IPS-18a (cell line): ENCODE data around the gene PDGFA.

ENCODE experiments used
- H3K27ac ChIP-seq: one replicate; pipeline ENCODE4 v1.5.1; 2013; ENCODE audit warnings: low read length
- H3K27me3 ChIP-seq: one replicate; pipeline ENCODE4 v1.6.1; 2013; ENCODE audit warnings: mild to moderate bottlenecking, low read length; ENCODE audit not compliant: control insufficient read depth, insufficient read depth
- H3K36me3 ChIP-seq: one replicate; pipeline ENCODE4 v1.6.1; 2013; ENCODE audit warnings: low read depth, low read length; ENCODE audit not compliant: control insufficient read depth
- H3K4me1 ChIP-seq: one replicate; pipeline ENCODE4 v1.6.1; 2013; ENCODE audit warnings: low read depth, low read length; ENCODE audit not compliant: control insufficient read depth
- H3K4me3 ChIP-seq: one replicate; pipeline ENCODE4 v1.5.1; 2013; ENCODE audit warnings: low read length
- H3K9ac ChIP-seq: one replicate; pipeline ENCODE4 v1.6.1; 2013; ENCODE audit warnings: mild to moderate bottlenecking, low read length, moderate library complexity
- H3K9me3 ChIP-seq: one replicate; pipeline ENCODE4 v1.6.1; 2013; ENCODE audit warnings: low read depth, low read length; ENCODE audit not compliant: control insufficient read depth

Gene PDGFA

GRCh38 chr7:550881-551614, 31.4 kb upstream of the PDGFA start:
- no peak overlapping the region for H3K4me3 ChIP-seq
- no peaks in the 10 kb centered on the region for H3K9me3 ChIP-seq
- H3K36me3 ChIP-seq: no peaks in the 10 kb centered on the region
- no peak overlapping the region for H3K9ac ChIP-seq
- H3K4me1 ChIP-seq: no peaks in the 10 kb centered on the region
- H3K27ac ChIP-seq: no peak overlapping the region
- H3K27me3 ChIP-seq: no peaks in the 10 kb centered on the region

GRCh38 chr7:549891-550625, 30.4 kb upstream of the PDGFA start:
- Histone ChIP-seq H3K27ac (no peak overlapping the region), H3K4me1 (no peaks in the 10 kb centered on the region), H3K4me3 (no peak overlapping the region), H3K9me3 (no peaks in the 10 kb centered on the region), H3K9ac (no peak overlapping the region), H3K36me3 (no peaks in the 10 kb centered on the region), H3K27me3 (no peaks in the 10 kb centered on the region)

- Histone ChIP-seq H3K4me3 (no peak overlapping the region), H3K4me1 (no peaks in the 10 kb centered on the region), H3K27me3 (no peaks in the 10 kb centered on the region), H3K27ac (no peak overlapping the region), H3K9ac (no peak overlapping the region), H3K36me3 (no peaks in the 10 kb centered on the region), H3K9me3 (no peaks in the 10 kb centered on the region)
Measured at GRCh38 chr7:549066-549890, 29.6 kb upstream of the PDGFA start.

GRCh38 chr7:548401-548800, 28.8 kb upstream of the PDGFA start:
- no peak overlapping the region for H3K4me3 ChIP-seq
- H3K27ac ChIP-seq: no peak overlapping the region
- H3K27me3 ChIP-seq: no peaks in the 10 kb centered on the region
- H3K36me3 ChIP-seq: no peaks in the 10 kb centered on the region
- no peak overlapping the region for H3K9ac ChIP-seq
- H3K9me3 ChIP-seq: no peaks in the 10 kb centered on the region
- no peaks in the 10 kb centered on the region for H3K4me1 ChIP-seq

DNA sequence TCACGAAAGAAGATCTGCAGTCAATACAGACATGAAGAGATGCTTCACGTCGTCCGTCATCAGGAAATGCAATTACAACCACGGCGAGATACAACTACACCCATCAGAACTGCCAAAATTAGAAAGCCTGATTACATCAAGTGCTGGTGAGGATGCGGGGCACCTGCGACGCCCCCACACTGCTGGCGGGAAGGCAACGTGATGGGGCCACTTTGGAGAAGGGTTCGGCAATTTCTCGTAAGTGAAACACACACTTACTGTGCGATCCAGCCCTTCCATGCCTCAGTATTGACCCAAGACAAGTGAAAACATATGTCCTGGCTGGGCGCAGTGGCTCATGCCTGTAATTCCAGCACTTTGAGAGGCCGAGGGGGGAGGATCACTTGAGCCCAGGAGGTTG, 25.8 kb upstream of the PDGFA start:
- Histone ChIP-seq H3K36me3 (no peaks in the 10 kb centered on the region), H3K9ac (no peak overlapping the region), H3K27ac (no peak overlapping the region), H3K4me3 (no peak overlapping the region), H3K27me3 (no peaks in the 10 kb centered on the region), H3K4me1 (no peaks in the 10 kb centered on the region), H3K9me3 (no peaks in the 10 kb centered on the region)

- H3K4me1 ChIP-seq: no peaks in the 10 kb centered on the region
- no peaks in the 10 kb centered on the region for H3K27me3 ChIP-seq
- no peak overlapping the region for H3K9ac ChIP-seq
- no peak overlapping the region for H3K27ac ChIP-seq
- no peaks in the 10 kb centered on the region for H3K9me3 ChIP-seq
- H3K4me3 ChIP-seq: no peak overlapping the region
- no peaks in the 10 kb centered on the region for H3K36me3 ChIP-seq
Measured at GRCh38 chr7:544338-545221, 24.9 kb upstream of the PDGFA start.

DNA sequence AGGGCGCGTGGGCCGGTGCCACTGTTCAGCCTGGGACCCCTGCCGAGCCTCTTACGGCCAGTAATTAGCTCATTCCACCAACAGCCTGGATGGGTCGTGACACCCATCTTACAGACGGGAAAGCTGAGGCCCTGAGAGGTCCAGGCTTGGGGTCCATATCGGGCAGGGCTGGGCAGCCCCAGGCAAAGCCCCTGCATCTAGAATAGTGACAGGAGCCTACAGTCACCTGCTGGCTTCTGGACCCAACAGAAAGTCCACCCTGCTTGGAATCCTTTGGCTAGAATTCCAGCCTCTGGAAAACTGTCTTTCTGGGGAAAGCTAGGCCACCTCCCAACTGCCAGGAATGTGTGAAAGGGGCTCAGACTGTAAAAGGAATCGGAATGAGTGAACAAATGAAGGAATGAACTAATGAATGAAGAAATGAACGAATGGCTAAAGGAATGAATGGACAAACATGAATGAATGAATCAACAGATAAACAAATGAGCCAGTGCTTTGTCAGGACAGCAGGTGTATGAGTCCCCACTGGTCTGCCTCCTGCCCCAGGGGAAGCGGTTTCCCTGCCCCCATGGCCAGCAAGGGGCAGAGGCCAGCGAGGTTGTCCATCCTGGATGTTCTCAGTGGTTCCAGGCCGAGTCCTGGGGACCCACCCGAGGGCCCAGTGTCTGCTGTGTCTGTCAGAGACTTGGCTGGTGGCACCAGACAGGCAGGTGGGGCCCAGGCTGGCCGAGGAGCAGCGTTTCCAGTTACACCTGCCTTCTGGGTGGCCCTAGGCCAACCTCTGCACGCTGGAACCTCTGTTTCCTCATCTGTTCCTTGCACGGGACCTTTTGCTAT, 24.1 kb upstream of the PDGFA start:
- Histone ChIP-seq H3K9ac (no peak overlapping the region), H3K36me3 (no peaks in the 10 kb centered on the region), H3K4me3 (no peak overlapping the region), H3K27ac (no peak overlapping the region), H3K27me3 (no peaks in the 10 kb centered on the region), H3K4me1 (no peaks in the 10 kb centered on the region), H3K9me3 (no peaks in the 10 kb centered on the region)

- no peak overlapping the region for H3K27ac ChIP-seq
- no peaks in the 10 kb centered on the region for H3K9me3 ChIP-seq
- no peaks in the 10 kb centered on the region for H3K27me3 ChIP-seq
- H3K4me1 ChIP-seq: no peaks in the 10 kb centered on the region
- H3K9ac ChIP-seq: no peak overlapping the region
- no peaks in the 10 kb centered on the region for H3K36me3 ChIP-seq
- no peak overlapping the region for H3K4me3 ChIP-seq
Measured at GRCh38 chr7:542713-543500, 23.3 kb upstream of the PDGFA start.

- Histone ChIP-seq H3K27me3 (no peaks in the 10 kb centered on the region), H3K9ac (no peak overlapping the region), H3K36me3 (no peaks in the 10 kb centered on the region), H3K4me3 (no peak overlapping the region), H3K4me1 (no peaks in the 10 kb centered on the region), H3K27ac (no peak overlapping the region), H3K9me3 (no peaks in the 10 kb centered on the region)
Measured at GRCh38 chr7:542131-542712, 22.6 kb upstream of the PDGFA start.

- Histone ChIP-seq H3K27me3 (no peaks in the 10 kb centered on the region), H3K4me3 (no peak overlapping the region), H3K4me1 (no peaks in the 10 kb centered on the region), H3K9me3 (no peaks in the 10 kb centered on the region), H3K36me3 (no peaks in the 10 kb centered on the region), H3K9ac (no peak overlapping the region), H3K27ac (no peak overlapping the region)
Measured at GRCh38 chr7:541661-542060, 22.0 kb upstream of the PDGFA start.
